ENCODE results near the gene ZNF775.

The ZNF775 gene

GRCh38 chr7:150373049-150373801 is 5.9 kb upstream of the ZNF775 start:
- Histone ChIP-seq H3K4me1 (ENCODE audit: control insufficient read depth in 1 of 2, insufficient read depth in 1 of 2, low read depth in 1 of 2, low read length in 1 of 2) (peaks cover 22 to 30% of the 10 kb centered on the region in 2 experiments), H3K4me3 (ENCODE audit: low read depth in 1 of 2, low read length in 1 of 2) (no peak overlapping the region), H3K27ac (peak overlapping the region; percentile 48), H3K27me3 (no peaks in the 10 kb centered on the region), H3K36me3 (peaks cover 34% of the 10 kb centered on the region), H3K9me3 (no peaks in the 10 kb centered on the region)
- TF ChIP-seq CTCF (IDR thresholded peaks at IDR 0.05) = no peak

- H3K9me3 ChIP-seq = no peaks in the 10 kb centered on the region
- H3K4me3 ChIP-seq (ENCODE audit: low read depth in 1 of 2, low read length in 1 of 2) = no peak overlapping the region
- H3K4me1 ChIP-seq (ENCODE audit: control insufficient read depth in 1 of 2, insufficient read depth in 1 of 2, low read depth in 1 of 2, low read length in 1 of 2) = peaks cover 28 to 34% of the 10 kb centered on the region in 2 experiments
- H3K27me3 ChIP-seq = no peaks in the 10 kb centered on the region
- H3K27ac ChIP-seq = peak overlapping the region; percentile 48
- no peak for TF ChIP-seq CTCF (IDR thresholded peaks at IDR 0.05)
- H3K36me3 ChIP-seq = peaks cover 34% of the 10 kb centered on the region
Observed at GRCh38 chr7:150374026-150374425, 5.1 kb upstream of the ZNF775 start.

- H3K9me3 ChIP-seq = no peaks in the 10 kb centered on the region
- H3K27ac ChIP-seq = no peak overlapping the region
- no peaks in the 10 kb centered on the region for H3K27me3 ChIP-seq
- no peak for TF ChIP-seq CTCF (IDR thresholded peaks at IDR 0.05)
- H3K36me3 ChIP-seq = peaks cover 34% of the 10 kb centered on the region
- peaks cover 26 to 29% of the 10 kb centered on the region in 2 experiments for H3K4me1 ChIP-seq (ENCODE audit: control insufficient read depth in 1 of 2, insufficient read depth in 1 of 2, low read depth in 1 of 2, low read length in 1 of 2)
- H3K4me3 ChIP-seq (ENCODE audit: low read depth in 1 of 2, low read length in 1 of 2) = no peak overlapping the region
Observed at GRCh38 chr7:150374472-150374871, 4.7 kb upstream of the ZNF775 start.

- peaks cover 26 to 29% of the 10 kb centered on the region in 2 experiments for H3K4me1 ChIP-seq (ENCODE audit: control insufficient read depth in 1 of 2, insufficient read depth in 1 of 2, low read depth in 1 of 2, low read length in 1 of 2)
- H3K4me3 ChIP-seq (ENCODE audit: low read depth in 1 of 2, low read length in 1 of 2) = no peak overlapping the region
- H3K9me3 ChIP-seq = no peaks in the 10 kb centered on the region
- H3K27ac ChIP-seq = no peak overlapping the region
- TF ChIP-seq CTCF (IDR thresholded peaks at IDR 0.05) = no peak
- no peaks in the 10 kb centered on the region for H3K27me3 ChIP-seq
- H3K36me3 ChIP-seq = peaks cover 34% of the 10 kb centered on the region
Observed at GRCh38 chr7:150375662-150376521, 3.2 kb upstream of the ZNF775 start.

GRCh38 chr7:150376560-150376959 is 2.6 kb upstream of the ZNF775 start:
- no peak for TF ChIP-seq CTCF (IDR thresholded peaks at IDR 0.05)
- Histone ChIP-seq H3K4me3 (ENCODE audit: low read depth in 1 of 2, low read length in 1 of 2) (no peak overlapping the region), H3K27ac (no peak overlapping the region), H3K36me3 (peaks cover 28% of the 10 kb centered on the region), H3K27me3 (no peaks in the 10 kb centered on the region), H3K9me3 (no peaks in the 10 kb centered on the region), H3K4me1 (ENCODE audit: control insufficient read depth in 1 of 2, insufficient read depth in 1 of 2, low read depth in 1 of 2, low read length in 1 of 2) (peaks cover 27 to 30% of the 10 kb centered on the region in 2 experiments)

All from neutrophil (primary cell).